ENCODE results near the gene PCSK6. TPM values are rescaled to one million over a fixed set of nuclear protein-coding genes. Genes with fewer than 3 reads are reported as not detected.

PCSK6 gene
- polyA plus RNA-seq, 1 experiment = 0.29 TPM

DNA sequence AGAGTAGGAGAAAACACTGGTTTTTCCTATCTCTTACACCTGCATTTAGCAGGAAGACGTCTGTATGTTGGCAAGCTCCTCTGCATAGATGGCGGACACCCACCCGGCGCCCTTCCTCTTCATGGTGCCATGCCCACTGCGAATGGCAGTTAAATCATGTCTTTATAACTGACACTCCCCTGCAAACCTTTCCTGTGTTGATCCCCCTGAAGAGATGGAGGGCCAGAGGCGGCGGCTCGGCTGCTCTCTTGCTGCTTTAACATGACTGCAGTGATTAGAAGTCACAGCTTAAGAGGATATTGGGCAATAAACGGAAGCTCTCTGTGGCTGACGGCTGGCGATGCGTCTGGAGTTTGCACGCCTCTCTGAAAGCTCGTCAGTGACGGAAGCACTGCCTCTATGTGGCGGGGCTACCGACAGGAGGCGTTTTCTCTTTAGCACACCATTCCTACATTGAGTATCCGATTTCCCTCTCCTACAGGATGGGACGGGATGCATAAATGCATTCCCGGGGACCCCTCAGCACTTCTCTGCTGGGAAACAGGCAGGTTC lies 168.9 kb downstream of the PCSK6 start:
- Histone ChIP-seq H3K27me3 (ENCODE audit: control insufficient read depth, insufficient read depth, low read length) (peaks cover 3% of the 10 kb centered on the region), H3K4me3 (ENCODE audit: low read depth, low read length) (no peak overlapping the region), H3K36me3 (ENCODE audit: control insufficient read depth, insufficient read depth, low read length) (no peaks in the 10 kb centered on the region)
- DNase-seq (ENCODE audit: low read depth) = no peak
- TF ChIP-seq, protein P1, sequence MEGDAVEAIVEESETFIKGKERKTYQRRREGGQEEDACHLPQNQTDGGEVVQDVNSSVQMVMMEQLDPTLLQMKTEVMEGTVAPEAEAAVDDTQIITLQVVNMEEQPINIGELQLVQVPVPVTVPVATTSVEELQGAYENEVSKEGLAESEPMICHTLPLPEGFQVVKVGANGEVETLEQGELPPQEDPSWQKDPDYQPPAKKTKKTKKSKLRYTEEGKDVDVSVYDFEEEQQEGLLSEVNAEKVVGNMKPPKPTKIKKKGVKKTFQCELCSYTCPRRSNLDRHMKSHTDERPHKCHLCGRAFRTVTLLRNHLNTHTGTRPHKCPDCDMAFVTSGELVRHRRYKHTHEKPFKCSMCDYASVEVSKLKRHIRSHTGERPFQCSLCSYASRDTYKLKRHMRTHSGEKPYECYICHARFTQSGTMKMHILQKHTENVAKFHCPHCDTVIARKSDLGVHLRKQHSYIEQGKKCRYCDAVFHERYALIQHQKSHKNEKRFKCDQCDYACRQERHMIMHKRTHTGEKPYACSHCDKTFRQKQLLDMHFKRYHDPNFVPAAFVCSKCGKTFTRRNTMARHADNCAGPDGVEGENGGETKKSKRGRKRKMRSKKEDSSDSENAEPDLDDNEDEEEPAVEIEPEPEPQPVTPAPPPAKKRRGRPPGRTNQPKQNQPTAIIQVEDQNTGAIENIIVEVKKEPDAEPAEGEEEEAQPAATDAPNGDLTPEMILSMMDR (IDR thresholded peaks at IDR 0.05; ENCODE audit: insufficient read depth, low read depth, low read length) = peak; percentile 25; the same call in 1 of the 2 replicates
- ChIA-PET CTCF (interaction anchor here (0.7 to 2.9 kb wide), 3 partner anchors 18 to 322 kb away, joined by 3 to 7 read pairs (median 6); no protein-coding TSS in a partner anchor), POLR2A (no interaction called here)

DNA sequence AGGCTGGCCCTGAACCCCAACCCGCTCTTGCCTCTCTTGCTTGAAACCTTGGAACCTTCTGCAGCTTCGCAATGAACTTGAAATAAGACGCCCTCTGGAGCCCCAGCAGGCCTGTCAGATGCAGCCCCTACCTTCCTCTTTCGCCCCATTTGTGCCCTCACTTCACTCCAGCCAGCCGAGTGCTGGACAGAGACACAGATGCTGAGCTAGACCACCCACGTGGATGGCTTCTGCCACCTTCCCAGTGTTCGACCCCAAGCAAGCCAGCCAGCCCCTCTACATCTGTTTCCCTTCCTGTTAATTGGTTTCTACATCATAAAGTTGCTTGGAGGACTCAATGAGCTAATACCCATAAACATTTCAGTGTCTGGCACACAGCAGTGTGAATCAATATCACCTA lies 170.7 kb downstream of the PCSK6 start:
- DNase-seq (ENCODE audit: low read depth) = no peak
- ChIA-PET CTCF (interaction anchor here (1.6 to 2.9 kb wide), 3 partner anchors 13 to 323 kb away, joined by 6 to 7 read pairs (median 6); no protein-coding TSS in a partner anchor), POLR2A (no interaction called here)

DNA sequence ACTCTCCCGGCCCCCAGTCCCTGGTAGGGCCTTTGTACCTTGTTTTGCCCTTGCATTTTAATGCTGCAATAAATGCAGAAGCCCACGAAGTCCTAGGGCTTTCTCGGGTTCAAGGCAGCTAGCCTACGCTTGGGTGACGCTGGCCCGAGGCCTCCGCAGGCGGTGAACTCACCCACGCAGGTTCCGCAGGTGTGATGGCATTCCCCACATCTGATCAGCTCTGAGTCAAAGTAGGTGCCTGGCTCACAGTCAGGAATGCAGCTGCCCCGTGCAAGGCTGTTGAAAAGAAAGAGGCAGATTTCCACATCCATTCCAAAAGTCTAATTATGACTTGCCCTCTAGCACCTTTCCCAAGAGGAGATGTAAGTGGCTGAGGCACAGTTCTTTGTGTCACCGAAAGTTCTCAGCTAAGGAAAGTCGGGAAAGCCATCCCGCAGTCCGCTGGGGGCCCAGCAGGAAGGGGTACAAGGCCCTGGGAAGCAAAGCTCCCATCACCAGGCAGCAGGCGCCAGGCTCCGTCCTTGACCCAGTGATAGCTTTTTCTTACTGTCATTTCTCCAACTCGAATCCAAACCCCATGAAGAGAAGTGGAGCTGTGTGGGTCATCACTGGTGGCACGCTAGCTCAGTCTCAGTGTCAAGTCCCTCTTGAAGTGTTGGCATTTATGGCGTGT lies 171.2 kb downstream of the PCSK6 start:
- H3K4me3 ChIP-seq (ENCODE audit: low read depth, low read length) = no peak overlapping the region

More for the DNA sequence above, 170.7 kb downstream of the PCSK6 start:
- Histone ChIP-seq H3K36me3 (ENCODE audit: control insufficient read depth, insufficient read depth, low read length) (no peaks in the 10 kb centered on the region), H3K27me3 (ENCODE audit: control insufficient read depth, insufficient read depth, low read length) (peaks cover 3% of the 10 kb centered on the region), H3K4me3 (ENCODE audit: low read depth, low read length) (no peak overlapping the region)
- TF ChIP-seq, protein P1 (IDR thresholded peaks at IDR 0.05; ENCODE audit: insufficient read depth, low read depth, low read length) = no peak

DNA sequence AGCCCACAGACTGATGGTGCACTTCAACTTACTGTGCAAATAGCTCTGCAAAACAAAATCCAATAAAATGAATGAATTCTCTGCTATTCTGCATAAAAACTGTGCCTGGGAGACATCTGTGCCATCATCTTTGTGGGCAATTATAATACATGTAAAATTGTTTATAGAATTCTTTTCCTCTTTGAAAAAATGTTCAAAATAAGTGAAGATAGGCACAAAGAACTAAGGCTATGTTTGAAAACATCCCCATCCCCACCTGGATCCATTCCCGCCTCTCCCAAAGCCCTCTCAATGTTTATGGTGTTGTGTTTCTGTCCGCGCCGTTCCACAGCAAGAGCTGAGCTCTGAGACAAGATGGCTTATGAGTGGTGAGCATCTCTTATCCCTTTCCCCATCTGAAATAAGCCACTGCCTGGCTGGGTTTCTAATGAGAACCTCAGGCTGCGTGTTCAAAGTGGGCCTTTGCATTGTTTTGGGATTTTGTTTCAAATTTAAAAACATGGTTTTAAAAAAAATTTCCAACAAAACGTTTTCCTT lies 172.1 kb downstream of the PCSK6 start:
- ChIA-PET POLR2A (no interaction called here), CTCF (interaction anchor here (2.9 kb wide), 1 partner anchor 15 kb away, joined by 7 read pairs; no protein-coding TSS in a partner anchor)
- H3K27me3 ChIP-seq (ENCODE audit: control insufficient read depth, insufficient read depth, low read length) = peaks cover 3% of the 10 kb centered on the region
- H3K4me3 ChIP-seq (ENCODE audit: low read depth, low read length) = no peak overlapping the region
- DNase-seq (ENCODE audit: low read depth) = no peak
- H3K36me3 ChIP-seq (ENCODE audit: control insufficient read depth, insufficient read depth, low read length) = no peaks in the 10 kb centered on the region
- TF ChIP-seq, protein P1 (IDR thresholded peaks at IDR 0.05; ENCODE audit: insufficient read depth, low read depth, low read length) = no peak

More for the DNA sequence above, 171.2 kb downstream of the PCSK6 start:
- Histone ChIP-seq H3K27me3 (ENCODE audit: control insufficient read depth, insufficient read depth, low read length) (peaks cover 3% of the 10 kb centered on the region), H3K36me3 (ENCODE audit: control insufficient read depth, insufficient read depth, low read length) (no peaks in the 10 kb centered on the region)
- TF ChIP-seq, protein P1 (IDR thresholded peaks at IDR 0.05; ENCODE audit: insufficient read depth, low read depth, low read length) = no peak
- ChIA-PET POLR2A (no interaction called here), CTCF (interaction anchor here (0.6 to 2.9 kb wide), 3 partner anchors 13 to 45 kb away, joined by 3 to 7 read pairs (median 6); no protein-coding TSS in a partner anchor)
- no peak for DNase-seq (ENCODE audit: low read depth)

DNA sequence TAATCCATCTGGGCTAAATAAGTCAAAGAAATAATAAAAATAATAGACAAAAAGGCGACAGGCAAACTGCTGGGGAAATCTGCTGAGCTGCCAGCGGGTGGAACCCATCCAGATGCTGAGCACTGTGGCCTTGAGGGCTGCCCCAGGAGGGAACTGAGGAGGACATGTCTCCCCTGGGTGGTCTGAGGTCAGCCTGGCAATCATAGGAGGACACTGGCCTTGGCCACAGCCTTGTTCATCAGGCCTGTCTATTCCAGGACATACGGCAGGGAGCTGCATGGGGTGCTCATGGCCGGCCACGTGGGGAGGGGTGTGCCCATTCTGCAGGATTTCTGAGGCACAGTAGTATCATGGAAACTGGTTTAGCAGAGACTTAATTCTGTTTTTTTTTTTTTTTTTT lies 173.0 kb downstream of the PCSK6 start:
- TF ChIP-seq, protein P1 (IDR thresholded peaks at IDR 0.05; ENCODE audit: insufficient read depth, low read depth, low read length) = no peak
- H3K4me3 ChIP-seq (ENCODE audit: low read depth, low read length) = no peak overlapping the region
- no peak for DNase-seq (ENCODE audit: low read depth)
- peaks cover 3% of the 10 kb centered on the region for H3K27me3 ChIP-seq (ENCODE audit: control insufficient read depth, insufficient read depth, low read length)
- ChIA-PET POLR2A (no interaction called here), CTCF (interaction anchor here (1.0 kb wide), 1 partner anchor 19 kb away, joined by 3 read pairs; no protein-coding TSS in a partner anchor)
- H3K36me3 ChIP-seq (ENCODE audit: control insufficient read depth, insufficient read depth, low read length) = no peaks in the 10 kb centered on the region

Data from BJ (cell line).